ENCODE measurements around the gene ACTL7A.

- no peak for TF ChIP-seq CTCF (IDR thresholded peaks at IDR 0.05)
- no peak for TF ChIP-seq EP300 (IDR thresholded peaks at IDR 0.05)
Measured at GRCh38 chr9:108852079-108852478, 10.0 kb upstream of the ACTL7A start.
